Stimulated activated CD4-positive, alpha-beta T cell treated with anti-CD3 and anti-CD28 coated beads, Interleukin-15, amount 100 ng/mL, for 48 hours (primary cell): Measurements from ENCODE around the gene KHNYN.
A peak's percentile ranks its signal among the peaks of the same experiment; 100 is the strongest.

Experiments
- DNase-seq, 2 donors: peaks; one replicate each; pipeline ENCODE4 v3.0.0-alpha.2; 2020; ENCODE audit warnings: low read depth in 2 of 2

KHNYN gene

DNA sequence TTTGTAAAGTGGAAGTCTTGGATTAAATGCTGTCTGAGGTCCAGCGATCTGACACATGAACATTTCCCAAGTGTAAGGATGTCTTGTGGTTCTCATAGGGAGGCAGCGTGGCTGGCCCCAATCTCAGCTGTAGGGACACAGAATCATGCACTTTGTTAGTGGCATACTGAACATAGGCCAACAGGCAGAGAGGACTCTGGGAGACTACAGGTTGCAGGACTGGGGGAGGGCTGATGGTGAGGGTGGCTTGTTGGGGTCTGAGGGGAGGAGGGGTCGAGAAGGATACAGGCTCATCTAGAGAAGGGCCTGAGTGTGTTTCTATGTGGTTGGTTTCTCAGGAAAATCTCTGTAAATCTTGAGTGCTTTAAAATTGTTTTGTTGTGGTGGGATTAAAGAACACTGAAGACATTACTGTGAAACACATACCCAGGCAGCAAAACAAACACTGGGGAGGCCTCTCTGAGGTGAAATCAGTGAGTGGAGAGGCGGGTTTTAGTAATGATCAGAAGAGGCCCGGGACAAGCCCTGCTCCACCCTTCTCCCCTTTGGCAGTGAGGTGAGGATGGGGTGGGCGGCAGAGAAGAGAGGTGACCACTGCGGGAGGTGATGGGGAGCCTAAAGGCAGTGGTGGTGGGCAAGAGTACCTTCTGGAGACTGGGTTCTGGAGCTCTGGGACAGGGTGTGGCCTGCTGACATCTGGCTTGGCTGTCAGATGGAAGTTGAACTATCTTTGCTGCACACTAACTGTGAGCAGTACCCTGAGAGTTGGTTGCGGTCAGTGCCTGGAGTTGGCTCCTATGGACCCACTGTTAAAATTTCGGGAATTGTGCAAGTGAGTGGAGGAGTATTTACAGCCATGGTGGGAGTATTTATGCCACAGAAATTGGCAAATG lies 27.7 kb upstream of the KHNYN start:
- DNase-seq, result no peak

GRCh38 chr14:24403294-24403998 lies 26.3 kb upstream of the KHNYN start:
- DNase-seq, result no peak

GRCh38 chr14:24404814-24405213 lies 24.9 kb upstream of the KHNYN start:
- no peak for DNase-seq

DNA sequence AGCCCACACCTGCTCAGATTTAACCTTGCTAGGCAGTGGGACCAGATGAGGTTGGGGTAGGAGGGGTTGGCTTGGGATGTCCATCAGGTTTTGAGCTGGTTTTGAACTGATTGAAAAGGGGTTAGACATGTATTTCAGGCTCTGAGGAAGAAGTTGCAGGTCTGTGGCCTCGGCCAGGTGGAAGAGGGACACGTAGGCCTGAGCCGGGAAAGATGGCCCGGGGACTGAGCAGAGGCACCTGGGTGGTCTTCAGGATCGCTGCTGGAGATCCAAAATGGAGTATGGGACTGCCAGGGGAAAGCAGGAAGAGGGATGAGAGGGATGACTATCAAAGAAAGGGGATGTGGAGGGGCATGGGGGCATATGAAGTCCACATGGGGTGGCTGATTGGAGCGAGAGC lies 23.3 kb upstream of the KHNYN start:
- DNase-seq, result no peak

- DNase-seq, result no peak
Measured at GRCh38 chr14:24407608-24408325, 22.0 kb upstream of the KHNYN start.

- no peak for DNase-seq
Measured at GRCh38 chr14:24408764-24409163, 21.0 kb upstream of the KHNYN start.

DNA sequence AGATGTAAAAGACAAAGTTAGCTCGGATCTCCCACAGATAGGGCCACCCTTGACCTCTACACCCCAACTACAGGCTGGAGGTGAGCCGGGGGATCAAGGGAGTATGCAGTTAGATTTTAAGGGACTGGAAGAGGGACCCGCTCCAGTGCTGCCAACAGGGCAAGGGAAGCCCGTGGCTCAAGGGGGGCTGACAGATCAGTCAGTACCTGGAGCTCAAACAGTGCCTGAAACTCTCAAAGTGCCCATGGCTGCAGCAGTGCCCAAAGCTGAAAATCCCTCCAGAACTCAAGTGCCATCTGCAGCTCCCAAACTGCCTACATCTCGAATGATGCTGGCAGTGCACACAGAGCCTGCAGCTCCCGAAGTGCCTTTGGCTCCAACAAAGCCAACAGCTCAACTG lies 20.6 kb upstream of the KHNYN start:
- no peak for DNase-seq

DNA sequence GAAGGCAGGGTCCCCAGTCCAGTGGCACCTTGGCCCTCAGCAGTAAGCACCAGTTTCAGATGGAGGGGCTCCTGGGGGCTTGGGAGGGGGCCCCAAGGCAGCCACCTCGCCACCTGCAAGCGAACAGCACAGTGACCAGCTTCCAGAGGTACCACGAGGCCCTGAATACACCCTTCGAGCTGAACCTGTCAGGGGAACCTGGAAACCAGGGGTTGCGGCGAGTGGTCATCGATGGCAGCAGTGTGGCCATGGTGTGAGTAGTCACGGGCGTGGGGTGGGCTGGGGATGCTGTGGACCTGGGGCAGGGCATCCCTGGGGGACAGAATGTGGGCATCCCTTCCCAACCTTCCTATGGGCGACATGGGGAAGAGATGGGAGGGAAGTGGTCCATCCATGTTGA lies 19.8 kb upstream of the KHNYN start:
- no peak for DNase-seq

- DNase-seq, result peak in 1 of 2 donors; percentile 10
Measured at GRCh38 chr14:24411443-24412389, 18.0 kb upstream of the KHNYN start.

DNA sequence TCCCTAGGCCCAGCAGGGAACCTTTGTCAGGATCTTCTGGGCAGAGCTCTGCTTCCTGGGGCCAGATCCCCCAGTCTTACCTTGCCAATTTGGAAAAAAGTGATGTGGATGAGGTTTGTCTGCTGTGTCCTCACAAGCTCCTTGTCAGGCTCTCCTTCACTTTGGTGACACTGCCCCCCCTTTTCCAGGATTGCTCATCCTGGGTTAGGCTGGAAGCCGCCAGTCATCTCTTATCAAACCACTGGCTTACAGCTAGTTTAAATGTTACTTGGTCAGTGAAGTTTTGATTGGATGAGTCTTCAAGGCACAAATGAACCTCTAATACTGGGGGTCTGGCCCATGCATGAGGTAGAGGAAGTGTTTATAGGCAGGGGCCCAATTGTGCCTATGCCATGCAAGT lies 15.7 kb upstream of the KHNYN start:
- DNase-seq, result no peak

GRCh38 chr14:24414732-24415420 lies 14.9 kb upstream of the KHNYN start:
- no peak for DNase-seq

DNA sequence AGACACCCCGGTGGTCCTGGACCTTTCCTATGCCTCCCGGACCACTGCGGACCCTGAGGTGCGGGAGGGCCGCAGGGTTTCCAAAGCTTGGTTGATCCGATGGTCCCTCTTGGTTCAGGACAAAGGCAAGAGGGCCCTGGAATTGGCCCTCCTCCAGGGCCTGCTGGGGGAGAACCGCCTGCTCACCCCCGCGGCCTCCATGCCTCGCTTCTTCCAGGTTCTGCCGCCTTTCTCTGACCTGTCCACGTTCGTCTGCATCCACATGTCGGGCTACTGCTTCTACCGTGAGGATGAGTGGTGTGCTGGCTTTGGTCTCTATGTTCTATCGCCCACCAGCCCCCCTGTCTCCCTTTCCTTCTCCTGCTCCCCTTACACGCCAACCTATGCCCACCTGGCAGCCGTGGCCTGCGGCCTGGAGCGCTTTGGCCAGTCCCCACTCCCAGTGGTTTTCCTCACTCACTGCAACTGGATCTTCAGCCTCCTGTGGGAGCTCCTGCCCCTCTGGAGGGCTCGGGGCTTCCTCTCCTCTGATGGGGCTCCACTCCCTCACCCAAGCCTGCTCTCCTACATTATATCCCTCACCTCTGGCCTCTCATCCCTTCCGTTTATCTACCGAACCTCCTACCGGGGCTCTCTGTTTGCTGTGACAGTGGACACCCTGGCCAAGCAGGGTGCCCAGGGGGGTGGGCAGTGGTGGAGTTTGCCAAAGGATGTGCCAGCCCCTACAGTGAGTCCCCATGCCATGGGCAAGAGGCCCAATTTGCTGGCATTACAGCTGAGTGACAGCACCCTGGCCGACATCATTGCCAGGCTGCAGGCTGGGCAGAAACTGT lies 14.1 kb upstream of the KHNYN start:
- DNase-seq, result no peak

GRCh38 chr14:24416254-24416931 lies 13.4 kb upstream of the KHNYN start:
- no peak for DNase-seq

GRCh38 chr14:24416932-24417619 lies 12.7 kb upstream of the KHNYN start:
- DNase-seq, result no peak

- DNase-seq, result no peak
Measured at GRCh38 chr14:24417832-24418491, 11.8 kb upstream of the KHNYN start.

DNA sequence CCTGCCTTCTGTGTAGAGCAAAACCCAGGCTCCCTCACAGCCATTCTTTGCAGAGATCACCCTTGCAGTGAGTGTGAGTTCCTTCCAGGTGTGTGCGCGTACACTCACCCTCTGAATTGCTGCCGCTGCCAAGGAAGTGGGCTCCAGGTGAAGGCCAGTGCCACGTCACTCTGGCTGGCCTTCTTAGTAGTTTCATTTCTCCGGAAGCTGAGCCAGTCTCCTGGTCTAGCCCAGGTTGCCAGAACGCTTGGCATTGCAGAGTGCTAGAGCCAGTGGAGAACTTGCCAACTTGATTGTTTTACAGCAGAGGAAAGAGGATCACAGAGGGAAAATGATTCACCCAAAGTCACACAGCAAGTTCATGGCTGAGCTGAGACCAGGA lies 11.3 kb upstream of the KHNYN start:
- no peak for DNase-seq

- no peak for DNase-seq
Measured at GRCh38 chr14:24422261-24422660, 7.5 kb upstream of the KHNYN start.
